Tongue (tissue), 2 donors: Measurements from ENCODE around the gene SH3BGRL2. TPM values are rescaled to one million over a fixed set of nuclear protein-coding genes. Genes with fewer than 3 reads are reported as not detected.
"Not testable (repeated sequence)": the region's sequence is repeated elsewhere in the genome, so short reads cannot be mapped to it uniquely, and the experiment has no call there.

Source experiments
- DNase-seq: peaks from one replicate; pipeline ENCODE4 v3.0.0-alpha.2; 2015
- total RNA-seq: library from RNA; depleted of rRNA; stranded (reverse); fragments of >200 nt; gene quantifications from one replicate; pipeline ENCODE4 v1.2.3, GENCODE V29; 2014

Gene SH3BGRL2
- total RNA-seq, 1 donor from 2014 or later: 30.8 TPM

- not testable (repeated sequence) for DNase-seq
Measured at GRCh38 chr6:79746325-79746724, 115.2 kb downstream of the SH3BGRL2 start.

GRCh38 chr6:79750806-79751205 is 119.7 kb downstream of the SH3BGRL2 start:
- no peak for DNase-seq

Other genes starting within 250 kb of the SH3BGRL2 start
- gene LCA5, start 93.9 kb upstream of the SH3BGRL2 start, total RNA-seq: 9.1 TPM